ENCODE results near the gene ASIC2. TPM values are rescaled to one million over a fixed set of nuclear protein-coding genes. Genes with fewer than 3 reads are reported as not detected.
A peak's percentile ranks its signal among the peaks of the same experiment; 100 is the strongest.

The ASIC2 gene
- total RNA-seq, 1 experiment from 2014 or later, result 4.1 TPM

- TF ChIP-seq TCF7L2 (IDR thresholded peaks at IDR 0.05; ENCODE audit: low read depth, low read length) (no peak), POLR2AphosphoS5 (IDR thresholded peaks at IDR 0.05; ENCODE audit: low read depth, low read length) (no peak), REST (IDR thresholded peaks at IDR 0.05; ENCODE audit: insufficient read depth in 1 of 2, low read depth in 2 of 2, low read length in 1 of 2) (no peak), CTCF (IDR thresholded peaks at IDR 0.05) (no peak), SIN3A (IDR thresholded peaks at IDR 0.05; ENCODE audit: borderline replicate concordance, insufficient read depth, low read depth, low read length) (no peak)
- ATAC-seq (0 out of 2 replicates have a peak, but pooled peaks have one; percentile 47), DNase-seq (ENCODE audit: low read depth, low spot score) (no peak)
- H3K27ac ChIP-seq (ENCODE audit: low read length), result no peak overlapping the region
- BruUV-seq (replicated peaks), result no TSS peak
- in situ Hi-C loops (cut with HindIII; ENCODE audit: low pct_unique_long_range_greater_than_20kb, low sequenced_read_pairs), result no loop called here
- ChIA-PET CTCF (no interaction called here), POLR2A (no interaction called here)
- intact Hi-C loops (cut with micrococcal nuclease; ENCODE audit: unreplicated experiment), result no loop called here
- no peaks in the 10 kb centered on the region for H3K27me3 ChIP-seq (ENCODE audit: control insufficient read depth, insufficient read depth, low read length)
- no peaks in the 10 kb centered on the region for H3K9me3 ChIP-seq (ENCODE audit: control insufficient read depth, insufficient read depth, low read depth, low read length)
- H3K36me3 ChIP-seq (ENCODE audit: control insufficient read depth, insufficient read depth, low read length), result no peaks in the 10 kb centered on the region
- peaks cover 5% of the 10 kb centered on the region; the same call in 1 of the 2 replicates for H3K4me1 ChIP-seq (ENCODE audit: control insufficient read depth, insufficient read depth, low read length)
- no peak overlapping the region for H3K4me3 ChIP-seq (ENCODE audit: low read depth in 2 of 2, low read length in 2 of 2)
Measured at GRCh38 chr17:33225509-33225908, 67.6 kb downstream of the ASIC2 start.

- CTCF ChIA-PET, result no interaction called here
- POLR2A ChIA-PET, result no interaction called here
- Histone ChIP-seq H3K4me3 (ENCODE audit: low read depth in 2 of 2, low read length in 2 of 2) (no peak overlapping the region), H3K27me3 (ENCODE audit: control insufficient read depth, insufficient read depth, low read length) (no peaks in the 10 kb centered on the region), H3K36me3 (ENCODE audit: control insufficient read depth, insufficient read depth, low read length) (no peaks in the 10 kb centered on the region), H3K27ac (ENCODE audit: low read length) (no peak overlapping the region), H3K9me3 (ENCODE audit: control insufficient read depth, insufficient read depth, low read depth, low read length) (no peaks in the 10 kb centered on the region), H3K4me1 (ENCODE audit: control insufficient read depth, insufficient read depth, low read length) (peaks cover 14% of the 10 kb centered on the region; the same call in 1 of the 2 replicates)
- ATAC-seq, result no peak
- DNase-seq (ENCODE audit: low read depth, low spot score), result no peak
- TF ChIP-seq POLR2AphosphoS5 (IDR thresholded peaks at IDR 0.05; ENCODE audit: low read depth, low read length), result no peak
- no peak for TF ChIP-seq TCF7L2 (IDR thresholded peaks at IDR 0.05; ENCODE audit: low read depth, low read length)
- no peak for TF ChIP-seq CTCF (IDR thresholded peaks at IDR 0.05)
- no TSS peak for BruUV-seq (replicated peaks)
- in situ Hi-C loops (cut with HindIII; ENCODE audit: low pct_unique_long_range_greater_than_20kb, low sequenced_read_pairs) (no loop called here), intact Hi-C loops (cut with micrococcal nuclease; ENCODE audit: unreplicated experiment) (no loop called here)
Measured at GRCh38 chr17:33220036-33220435, 73.1 kb downstream of the ASIC2 start.

All from Panc1 (cell line).